ENCODE results near the gene ATP6V0E2.
A peak's percentile ranks its signal among the peaks of the same experiment; 100 is the strongest.

Gene ATP6V0E2

DNA sequence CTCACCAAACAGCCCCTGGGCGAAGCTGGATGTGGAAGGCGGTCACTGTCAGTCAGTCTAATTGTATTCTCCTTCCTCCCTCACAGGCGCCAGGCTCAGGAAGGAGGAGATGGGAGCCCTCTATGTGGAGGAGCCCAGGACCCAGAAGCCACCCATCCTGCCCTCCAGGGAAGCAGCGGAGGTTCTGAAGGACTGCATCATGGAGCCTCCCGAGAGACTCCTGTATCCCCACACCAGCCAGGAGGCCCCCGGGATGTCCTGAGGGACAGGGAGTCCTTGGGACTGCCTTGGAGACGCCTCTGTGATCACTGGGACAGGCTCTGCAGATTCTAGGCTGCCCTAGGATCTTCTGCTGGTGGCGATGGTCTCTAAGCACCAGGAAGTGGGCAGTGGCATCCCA is 9.7 kb upstream of the ATP6V0E2 start:
- no peak for DNase-seq

DNA sequence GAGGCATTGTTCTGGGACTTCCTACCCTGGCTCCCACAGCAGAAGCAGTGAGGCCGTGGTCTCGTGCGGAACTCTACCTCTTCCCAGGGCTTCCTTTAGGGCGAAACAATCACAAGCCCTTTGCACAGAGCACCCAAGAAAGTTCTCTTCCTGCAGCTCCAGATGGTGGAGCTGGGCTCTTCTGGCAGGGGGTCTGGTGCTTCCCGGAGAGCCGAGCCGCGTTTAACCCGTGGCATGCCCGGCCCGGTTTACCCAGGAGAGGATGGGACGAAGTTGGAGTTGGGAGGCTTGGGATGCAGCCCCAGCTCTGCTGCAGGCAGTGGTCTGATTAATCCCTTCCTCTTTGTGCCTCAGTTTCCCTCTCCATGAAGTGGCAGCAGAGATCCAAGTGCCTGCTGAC is 9.0 kb upstream of the ATP6V0E2 start:
- no peak for DNase-seq

DNA sequence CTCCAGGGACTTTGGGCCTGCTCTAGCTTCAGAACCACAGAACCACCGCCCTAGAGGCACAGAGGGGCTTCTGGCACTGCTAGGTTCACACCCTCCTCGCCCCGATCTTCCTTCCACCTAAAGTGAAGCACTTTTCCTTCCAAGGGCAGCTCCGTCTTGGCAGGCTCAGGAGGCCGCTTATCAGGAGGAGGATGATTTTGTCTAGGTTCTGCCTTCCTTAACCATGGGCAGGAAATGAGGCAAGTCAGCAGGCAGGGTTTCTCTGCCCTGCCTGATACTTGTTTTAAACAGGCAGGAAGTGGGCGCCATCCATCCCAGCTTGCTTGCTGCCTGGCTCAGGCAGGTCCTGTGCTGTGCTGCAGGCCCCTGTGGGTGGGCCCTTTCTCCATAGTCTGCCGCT is 8.3 kb upstream of the ATP6V0E2 start:
- DNase-seq: no peak

DNA sequence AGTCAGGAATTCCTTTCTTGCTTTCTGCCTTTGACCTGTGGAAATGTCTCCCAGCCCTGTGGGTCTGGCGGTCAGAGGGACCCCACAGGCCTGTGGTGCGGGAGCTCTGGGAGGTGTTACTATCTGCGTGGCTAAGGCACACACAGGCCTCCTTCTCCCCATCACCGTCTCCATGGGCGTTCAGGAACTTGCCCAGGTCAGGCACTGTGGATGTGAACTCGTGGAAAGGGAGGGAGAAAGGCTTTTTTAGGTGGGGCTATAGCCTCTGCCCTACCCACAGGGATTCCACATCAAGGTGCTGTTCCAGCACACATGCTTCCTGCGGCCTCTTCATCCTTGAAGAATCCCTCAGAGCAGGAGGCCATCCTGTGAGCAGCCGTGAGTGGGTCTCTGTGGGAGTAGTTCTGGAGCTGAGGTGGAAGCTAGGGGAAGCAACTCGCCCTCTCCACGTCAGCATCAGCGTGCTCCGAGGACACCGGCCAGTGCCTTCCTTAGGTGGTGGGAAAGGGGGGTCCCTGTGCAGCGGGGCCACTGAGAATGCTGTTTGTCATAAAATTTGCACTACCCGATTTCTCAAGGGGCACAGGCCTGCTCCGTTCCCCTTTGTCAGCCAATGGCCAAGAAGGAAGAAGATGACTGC is 7.5 kb upstream of the ATP6V0E2 start:
- DNase-seq: no peak

DNA sequence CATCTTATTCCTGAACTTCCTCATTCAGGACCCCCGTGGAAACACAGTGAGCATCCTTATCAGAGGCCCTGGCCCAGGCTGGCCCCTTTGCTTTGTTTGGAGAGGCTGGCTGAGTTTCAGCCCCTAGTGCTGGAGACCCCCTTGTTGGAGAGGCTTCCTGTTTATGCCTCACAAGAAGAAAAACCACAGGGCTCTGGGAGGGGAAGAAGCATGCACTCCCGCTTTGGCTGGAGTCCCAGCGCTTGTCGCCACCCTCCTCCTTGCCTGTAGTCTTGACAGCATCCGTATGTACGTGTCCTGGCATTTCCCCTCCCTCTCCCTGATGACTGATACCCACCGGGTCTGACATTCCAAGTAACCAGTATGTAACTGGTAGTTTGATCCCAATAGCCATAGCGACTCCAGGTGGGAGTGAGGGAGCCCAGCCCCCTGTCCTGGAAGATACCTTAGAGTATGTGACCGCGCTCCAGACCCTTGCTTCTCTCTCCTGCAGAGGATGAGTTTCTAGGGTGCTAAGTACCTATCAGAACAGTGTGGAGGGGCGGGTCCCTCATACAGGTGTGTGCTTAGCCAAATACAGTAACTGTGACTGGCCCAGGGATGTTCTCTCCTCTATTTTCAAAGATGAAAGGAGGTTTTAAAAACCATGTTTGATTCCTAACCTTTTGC is 6.9 kb upstream of the ATP6V0E2 start:
- DNase-seq: no peak

DNA sequence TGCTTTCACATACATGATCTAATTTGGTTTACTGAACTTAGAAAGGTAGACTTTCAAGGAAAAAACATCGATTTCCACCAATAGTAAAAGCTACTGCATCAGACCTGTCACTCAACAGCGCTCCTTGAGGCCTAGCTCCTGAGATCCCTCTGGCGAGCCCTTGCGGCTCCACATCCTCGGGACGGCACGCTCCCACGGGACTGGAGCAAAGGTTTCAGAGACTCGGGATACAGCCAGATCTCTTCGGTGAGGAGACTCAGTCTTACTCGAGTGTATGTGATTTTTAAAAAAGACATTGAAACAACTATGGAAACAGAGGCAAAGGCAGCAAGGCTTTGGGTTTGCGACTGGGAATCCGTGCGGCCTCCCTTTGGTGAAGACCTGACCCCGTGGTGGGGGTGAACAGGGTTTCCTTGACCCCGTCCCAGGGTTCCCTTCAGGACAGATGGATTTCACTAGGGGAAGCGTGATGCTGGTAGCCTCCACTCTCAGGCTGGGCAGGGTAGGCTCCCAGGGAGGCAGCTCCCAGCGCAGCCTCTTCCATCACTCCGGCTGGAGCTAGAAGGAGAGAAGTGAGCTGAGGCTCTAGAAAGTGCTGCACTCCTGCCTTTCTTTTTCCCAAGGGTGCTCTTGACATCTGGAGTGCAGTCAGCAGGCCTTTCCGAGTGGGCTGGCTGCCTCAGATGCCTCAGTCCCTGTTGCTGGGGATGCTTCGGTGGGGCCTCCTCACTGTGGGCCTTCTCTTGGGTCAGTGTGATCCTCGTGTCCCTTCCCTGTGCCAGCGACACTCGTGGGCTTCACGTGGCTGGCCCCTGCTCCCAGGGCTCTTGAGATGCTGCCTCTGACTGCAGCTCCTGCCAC is 5.8 kb upstream of the ATP6V0E2 start:
- DNase-seq: no peak

DNA sequence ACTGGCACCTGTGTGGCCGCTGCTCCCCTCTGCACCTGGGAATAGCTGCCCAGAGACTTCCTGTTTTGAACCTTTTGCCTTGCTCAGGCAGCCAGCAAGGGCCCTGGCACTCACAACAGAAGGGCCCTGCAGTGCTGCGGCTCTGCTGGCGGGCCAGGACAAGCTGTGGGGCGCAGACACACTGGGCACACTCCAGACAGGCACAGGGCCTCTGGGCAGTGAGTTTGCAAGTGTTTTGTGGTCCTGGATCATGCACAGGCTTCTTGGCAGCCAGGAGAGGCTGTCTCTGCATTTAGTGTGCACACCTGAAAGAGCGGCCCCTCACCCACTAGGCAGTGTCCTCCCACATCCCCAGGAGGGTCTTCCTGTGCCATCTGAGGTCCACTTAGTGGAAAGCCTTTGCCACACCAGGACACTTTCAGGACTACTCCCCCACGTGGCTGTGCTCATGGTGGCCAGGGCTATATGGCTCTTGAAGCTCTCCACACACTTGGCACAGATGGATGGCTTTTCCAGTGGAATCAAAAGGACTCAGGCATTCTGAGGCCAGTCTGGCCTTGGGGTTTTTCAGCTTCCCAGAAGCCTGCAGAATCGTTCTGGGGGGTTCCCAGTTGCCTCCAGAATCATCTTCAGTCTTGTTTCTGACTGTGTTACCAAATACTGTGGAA is 5.0 kb upstream of the ATP6V0E2 start:
- peak in 2 of 14 donors; percentile 22 to 59 for DNase-seq

DNA sequence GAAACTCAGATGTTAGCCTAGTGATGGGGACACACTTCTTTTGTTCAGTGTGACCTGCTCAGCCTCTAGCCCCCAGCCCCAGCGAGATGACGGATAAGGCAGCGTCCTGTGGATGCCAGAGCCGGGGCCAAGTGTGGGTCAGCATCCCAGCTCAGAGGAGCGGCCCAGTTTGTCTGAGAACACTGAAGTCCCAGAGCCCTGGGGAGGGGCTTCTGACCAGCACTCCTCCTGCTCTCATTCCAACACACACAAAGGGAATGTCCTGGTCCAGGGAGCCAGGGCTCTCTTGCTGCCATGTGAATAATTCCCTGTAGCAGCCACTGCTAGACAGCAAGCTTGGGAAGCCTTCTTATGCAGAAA is 4.5 kb upstream of the ATP6V0E2 start:
- peak in 1 of 14 donors; percentile 46 for DNase-seq

DNA sequence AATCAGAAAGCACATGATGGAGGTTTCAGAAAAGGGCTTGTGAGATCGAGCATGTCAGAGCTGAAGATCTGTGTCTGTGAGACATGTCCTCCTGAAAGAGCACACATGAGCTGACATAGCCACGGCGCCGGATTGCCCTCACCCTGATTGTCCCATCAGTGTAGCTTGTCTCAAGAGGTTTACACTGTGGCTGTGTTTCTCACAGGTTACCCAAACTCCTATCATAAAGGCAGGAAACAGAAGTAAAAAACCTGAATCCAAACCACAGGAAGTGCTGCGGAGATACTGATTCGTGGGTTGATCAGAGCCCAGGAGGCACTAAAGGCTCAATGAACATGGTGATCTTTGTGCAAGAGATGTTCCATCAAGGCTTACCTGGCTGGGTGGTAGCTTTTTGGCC is 3.9 kb upstream of the ATP6V0E2 start:
- DNase-seq: no peak

DNA sequence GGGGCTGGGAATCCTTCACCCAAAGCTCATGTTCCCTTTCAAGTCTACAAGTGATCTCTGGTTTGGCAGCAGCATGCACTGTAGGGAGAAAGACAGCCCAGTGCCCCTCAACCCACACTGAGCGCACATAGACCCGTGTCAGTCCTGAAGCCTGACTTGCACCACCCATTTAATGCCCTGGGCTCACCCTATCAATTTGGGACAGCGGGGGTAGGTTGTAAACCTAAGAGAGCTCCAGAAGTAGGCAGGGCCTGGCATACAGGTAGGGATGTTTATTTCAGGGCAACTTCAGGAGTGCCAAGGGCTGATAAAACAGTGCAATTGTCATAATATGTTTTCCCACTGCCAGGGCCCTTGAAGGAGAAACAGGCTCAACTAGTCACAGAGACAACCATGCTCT is 3.5 kb upstream of the ATP6V0E2 start:
- DNase-seq: no peak

DNA sequence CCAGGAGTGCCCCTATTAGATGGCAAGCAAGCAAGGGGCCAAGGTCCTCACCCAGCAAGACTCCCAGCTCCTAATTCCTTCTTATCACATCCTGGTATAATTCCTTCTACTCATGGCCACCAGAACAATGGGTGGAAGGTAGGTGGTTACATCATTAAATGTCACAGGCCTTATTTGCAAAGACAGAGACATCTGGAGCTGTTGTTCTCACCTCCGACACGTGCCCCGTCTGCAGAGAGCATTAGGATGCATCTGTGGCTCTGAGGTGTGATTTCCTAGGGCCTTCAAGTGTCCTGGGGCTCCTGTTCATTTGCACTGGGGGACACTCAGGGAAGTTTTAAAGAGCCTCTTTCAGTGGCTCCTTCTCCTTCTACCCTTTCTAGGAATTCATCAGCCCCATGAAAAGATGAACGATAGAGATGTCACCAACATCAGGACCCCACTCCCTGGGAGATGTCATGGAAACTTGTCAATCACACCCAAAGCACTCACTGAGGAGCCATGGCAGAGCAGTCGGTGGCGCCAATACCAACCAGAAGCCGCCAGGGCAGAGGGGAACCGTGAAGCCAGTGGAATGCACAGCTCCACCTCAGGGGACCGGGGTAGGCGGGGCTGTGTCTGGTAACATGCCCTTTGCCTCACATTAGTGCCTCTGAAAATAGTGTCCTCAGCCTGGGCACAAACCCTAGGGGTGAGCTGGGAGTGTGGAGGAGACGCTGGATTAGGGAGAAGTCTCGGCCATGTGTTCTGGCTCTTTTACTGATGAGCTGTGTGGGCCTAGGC is 2.9 kb upstream of the ATP6V0E2 start:
- DNase-seq: no peak

DNA sequence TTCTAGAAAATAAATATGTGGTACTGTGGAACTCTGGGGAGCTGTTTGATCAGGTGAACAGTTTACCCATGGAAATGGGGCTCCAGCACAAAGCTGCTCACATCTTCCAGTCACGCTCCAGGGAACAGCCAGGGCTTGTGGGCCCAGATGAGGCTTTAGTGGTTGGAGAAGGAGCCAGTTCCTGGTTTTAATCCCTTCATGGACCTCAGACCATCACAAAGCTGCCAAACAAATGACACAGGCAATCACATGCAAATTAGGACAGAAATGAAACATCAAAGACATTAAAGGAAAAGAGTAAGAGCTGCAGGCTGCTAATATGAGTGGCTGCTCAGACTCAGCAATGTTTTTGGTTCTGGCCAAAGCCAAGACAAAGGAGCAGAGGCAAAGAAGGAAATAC is 2.2 kb upstream of the ATP6V0E2 start:
- no peak for DNase-seq

DNA sequence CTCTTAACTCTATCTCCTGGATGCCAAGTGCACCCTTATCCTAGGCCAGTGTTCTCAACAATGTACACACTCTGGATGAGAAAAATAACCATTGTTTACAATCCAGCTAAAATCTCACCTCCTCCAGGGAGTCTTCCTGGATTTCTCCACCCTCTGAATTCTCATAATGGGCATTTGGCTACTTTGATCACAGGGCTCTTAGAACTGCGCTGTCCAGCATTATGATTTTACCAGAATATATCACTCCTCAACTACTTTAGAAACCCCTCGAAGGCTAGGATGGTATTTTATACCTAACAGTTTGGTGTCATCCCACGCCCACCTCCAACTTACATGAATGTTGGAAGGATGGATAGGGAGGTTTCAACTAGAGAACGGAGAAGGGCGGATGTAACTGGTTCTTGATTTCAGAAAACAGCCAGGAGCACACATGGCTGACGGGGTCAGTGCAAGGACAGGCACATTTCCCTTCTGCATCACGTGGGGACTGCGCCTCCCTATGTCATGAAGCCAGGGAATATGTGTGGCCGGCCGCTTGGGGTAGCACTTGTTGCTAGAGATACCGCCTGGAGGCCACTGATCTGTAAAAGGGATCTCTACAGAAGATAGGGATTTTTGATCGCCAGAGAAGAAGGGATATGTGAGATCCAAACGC is 1.2 kb upstream of the ATP6V0E2 start:
- peak in 12 of 14 donors; percentile 45 to 81 (median 72) for DNase-seq

DNA sequence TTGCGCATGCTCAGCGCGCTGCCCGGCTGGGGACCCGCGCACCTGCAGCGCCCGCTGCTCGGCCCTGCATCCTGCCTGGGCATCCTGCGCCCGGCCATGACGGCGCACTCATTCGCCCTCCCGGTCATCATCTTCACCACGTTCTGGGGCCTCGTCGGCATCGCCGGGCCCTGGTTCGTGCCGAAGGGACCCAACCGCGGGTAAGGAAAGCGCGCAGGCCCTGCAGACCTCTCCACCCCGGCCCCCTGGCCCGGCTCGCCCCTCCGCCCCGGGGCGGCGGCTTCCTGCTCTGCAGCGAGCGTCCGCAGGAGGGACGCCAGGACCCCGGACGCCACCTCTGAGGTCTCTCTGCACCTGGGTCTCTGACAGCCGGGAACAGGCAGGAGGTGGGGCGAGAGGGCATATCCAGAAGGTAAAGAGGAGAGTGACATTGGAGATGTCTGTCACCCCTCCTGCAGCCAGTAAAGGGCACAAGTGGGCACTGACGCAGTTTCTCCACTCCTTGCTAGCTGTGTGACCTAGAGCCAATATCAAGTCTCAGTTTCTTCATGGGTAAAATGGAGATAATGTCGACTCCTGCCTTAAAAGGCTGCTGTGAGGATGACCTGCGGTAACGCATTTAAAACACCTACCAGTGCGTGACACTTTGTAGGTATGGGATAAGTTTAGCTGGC is 338 bp downstream of the ATP6V0E2 start:
- DNase-seq: peak in 1 of 14 donors; percentile 71

DNA sequence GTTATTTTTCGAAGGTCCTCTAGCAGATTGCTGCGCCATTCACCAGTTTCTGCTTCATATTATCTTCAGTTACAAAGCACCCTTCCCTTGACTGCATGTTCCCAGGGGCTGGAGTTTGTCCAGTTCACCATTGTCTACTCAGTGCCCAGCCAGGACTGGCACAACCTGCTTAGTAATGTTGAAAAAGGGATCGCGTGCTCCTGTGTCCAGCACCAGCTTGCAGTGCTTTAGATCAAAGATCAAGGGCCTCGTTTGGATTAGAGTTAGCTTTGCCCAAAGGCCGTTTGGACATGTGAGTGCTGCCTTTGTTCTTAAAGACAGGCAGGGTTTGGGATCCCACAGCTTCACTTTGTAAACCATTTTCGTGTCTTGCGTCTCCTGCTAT is 867 bp downstream of the ATP6V0E2 start:
- DNase-seq: peak in 2 of 14 donors; percentile 40 to 70

DNA sequence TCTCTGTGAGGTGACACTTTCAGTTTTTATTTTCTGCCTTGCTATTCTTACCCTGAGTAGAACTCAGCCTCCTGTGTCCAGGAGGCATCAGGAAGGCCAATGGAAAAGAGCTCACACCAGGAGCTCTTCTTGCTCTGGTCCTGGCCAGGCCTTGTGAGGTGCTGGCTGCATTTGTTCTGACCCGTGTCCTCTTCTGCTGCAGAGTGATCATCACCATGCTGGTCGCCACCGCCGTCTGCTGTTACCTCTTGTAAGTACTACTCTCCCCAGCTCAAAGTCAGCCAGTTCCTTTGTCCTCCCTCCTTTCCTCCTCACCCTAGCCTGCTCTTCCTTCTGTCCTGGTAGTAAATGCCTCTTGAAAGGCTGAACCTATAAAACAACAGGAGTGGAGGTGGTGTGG is 1.6 kb downstream of the ATP6V0E2 start:
- DNase-seq: peak in 1 of 14 donors; percentile 69

DNA sequence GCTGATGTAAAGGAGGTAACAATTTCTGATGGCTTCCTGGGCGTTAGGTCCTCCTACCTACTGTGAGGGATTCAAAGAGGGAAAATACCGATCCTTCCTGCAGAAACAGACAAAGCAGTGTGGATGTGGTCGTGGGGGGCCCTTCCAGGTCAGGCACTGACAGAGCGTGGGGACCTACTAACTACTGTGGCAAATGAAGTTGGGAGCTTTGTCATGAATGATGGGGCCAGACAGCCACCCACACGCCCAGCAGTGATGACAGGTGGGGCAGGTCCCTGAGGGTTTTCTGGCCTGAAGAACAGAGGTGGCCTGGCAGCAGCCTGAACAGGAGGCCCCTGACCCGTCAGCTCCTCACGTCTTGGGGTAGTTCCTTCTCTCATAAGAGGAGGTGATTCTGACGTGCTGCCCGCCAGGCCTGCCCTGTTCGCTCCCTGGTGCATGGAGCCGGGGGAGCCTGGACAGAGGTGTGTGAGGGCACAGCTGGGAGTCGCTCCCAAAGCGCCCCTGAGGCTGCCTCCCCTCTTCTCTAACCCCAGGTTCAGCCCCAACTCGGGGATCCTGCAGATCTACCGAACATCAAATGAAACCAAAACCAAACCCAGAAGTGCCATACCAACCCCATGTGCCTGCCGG is 4.2 kb downstream of the ATP6V0E2 start:
- DNase-seq: no peak

DNA sequence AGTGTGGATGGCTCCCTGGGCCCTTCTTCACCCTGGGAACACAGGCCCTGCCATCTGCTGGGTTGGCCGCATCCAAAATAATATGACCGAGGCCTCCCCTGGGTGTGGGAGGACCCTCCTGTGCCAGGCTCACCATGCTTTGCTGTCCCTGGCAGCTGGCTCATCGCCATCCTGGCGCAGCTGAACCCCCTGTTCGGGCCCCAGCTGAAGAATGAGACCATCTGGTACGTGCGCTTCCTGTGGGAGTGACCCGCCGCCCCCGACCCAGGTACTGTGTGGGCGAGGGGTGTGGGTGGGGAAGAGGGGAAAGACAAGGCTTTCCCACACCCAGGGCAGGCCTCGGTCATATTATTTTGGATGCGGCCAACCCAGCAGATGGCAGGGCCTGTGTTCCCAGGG is 4.8 kb downstream of the ATP6V0E2 start:
- DNase-seq: peak in 1 of 14 donors; percentile 81

DNA sequence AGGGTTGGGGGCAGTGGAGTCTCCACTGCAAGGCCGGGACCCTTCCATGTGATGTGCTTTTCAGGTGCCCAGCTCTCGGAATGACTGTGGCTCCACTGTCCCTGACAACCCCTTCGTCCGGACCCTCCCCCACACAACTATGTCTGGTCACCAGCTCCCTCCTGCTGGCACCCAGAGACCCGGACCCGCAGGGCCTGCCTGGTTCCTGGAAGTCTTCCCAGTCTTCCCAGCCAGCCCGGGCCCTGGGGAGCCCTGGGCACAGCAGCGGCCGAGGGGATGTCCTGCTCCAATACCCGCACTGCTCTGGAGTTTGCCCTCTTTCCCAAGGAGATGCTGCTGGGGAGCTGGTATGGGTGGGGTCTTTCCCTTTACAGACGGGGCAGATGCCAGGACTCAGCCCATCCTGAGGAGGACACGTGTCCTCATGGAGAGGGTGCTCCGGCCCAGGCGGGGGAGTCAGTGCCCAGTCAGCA is 5.5 kb downstream of the ATP6V0E2 start:
- no peak for DNase-seq
